Hematopoietic multipotent progenitor cell treated with erythropoietin and hydrocortisone succinate and interleukin-3 and kit ligand, for 8 days (in vitro differentiated cells): ENCODE results near the gene UCKL1.
"Not testable (repeated sequence)": the region's sequence is repeated elsewhere in the genome, so short reads cannot be mapped to it uniquely, and the experiment has no call there.

ENCODE experiments used
- DNase-seq: peaks from one replicate; pipeline ENCODE4 v3.0.0-alpha.2; 2015

Gene UCKL1

DNA sequence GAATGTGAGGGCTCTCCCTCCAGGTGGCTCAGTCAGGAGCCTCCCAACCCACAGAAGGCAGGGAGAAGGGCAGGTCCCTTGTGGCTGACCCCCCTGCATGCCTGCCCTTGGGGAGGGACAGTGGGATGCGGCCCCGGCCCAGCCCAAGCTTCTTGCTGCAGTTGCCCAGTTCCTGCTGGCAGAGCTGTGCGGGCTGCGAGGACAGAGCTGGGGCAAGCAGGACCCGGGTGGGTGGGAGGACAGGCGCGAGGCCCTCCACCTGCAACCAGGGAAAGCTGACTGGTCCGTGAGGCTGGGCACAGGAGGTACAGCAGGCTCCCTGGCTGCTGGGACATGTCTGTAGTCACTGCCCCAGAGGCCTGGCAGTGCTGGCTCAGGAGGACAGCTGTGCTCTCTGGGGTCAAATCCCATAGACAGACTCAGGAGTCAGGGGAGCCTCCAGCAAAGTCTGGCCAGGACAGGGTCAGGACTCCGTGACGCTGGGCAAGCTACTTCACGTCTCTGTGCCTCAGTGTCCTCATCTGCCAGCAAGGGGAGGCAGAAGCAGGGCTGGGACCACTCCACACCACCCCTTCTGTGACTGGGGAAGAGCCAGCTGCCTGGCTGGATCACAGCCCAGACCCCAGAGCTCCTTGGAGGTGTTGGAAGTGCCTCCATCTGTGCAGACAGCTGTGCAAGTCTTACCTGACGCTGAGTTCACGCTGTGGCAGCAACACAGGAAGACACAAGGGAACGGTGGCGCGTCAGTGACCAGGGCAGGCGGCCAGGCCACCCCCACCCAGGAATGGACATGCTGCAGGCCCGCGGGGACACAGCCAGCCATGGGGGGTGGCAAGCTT, 13.0 kb downstream of the UCKL1 start:
- no peak for DNase-seq

DNA sequence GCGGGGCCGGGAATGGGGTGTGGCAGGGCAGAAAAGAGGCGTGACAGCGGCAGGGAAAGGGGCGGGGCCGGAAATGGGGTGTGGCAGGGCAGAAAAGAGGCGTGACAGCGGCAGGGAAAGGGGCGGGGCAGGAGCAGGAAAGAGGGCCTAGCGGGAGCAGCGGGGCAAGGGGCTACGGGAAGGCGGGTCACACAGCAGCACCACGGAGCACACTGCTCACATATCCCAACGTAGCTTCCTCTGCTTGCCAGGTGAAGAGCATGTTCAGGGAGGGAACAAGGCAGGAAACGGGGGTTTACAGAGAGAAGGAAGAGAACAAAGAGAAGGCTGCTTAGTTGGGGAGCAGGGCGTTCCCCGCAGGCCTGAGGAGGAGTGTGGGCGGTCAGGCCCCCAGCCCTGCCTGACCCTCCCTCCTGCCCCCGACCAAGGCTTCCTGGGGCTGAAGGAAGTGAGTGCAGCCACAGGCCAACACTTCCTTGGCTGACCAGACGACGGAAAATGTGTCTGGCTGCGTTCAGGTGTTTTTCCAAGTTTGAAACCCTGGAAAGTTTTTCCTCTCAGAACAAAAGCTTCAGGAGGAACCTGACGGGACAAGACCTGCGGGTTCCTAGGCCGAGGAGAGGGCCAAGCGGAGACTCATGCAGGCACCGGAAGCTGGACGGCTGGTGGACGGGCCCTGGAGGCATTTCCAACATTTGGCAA, 13.8 kb downstream of the UCKL1 start:
- no peak for DNase-seq

DNA sequence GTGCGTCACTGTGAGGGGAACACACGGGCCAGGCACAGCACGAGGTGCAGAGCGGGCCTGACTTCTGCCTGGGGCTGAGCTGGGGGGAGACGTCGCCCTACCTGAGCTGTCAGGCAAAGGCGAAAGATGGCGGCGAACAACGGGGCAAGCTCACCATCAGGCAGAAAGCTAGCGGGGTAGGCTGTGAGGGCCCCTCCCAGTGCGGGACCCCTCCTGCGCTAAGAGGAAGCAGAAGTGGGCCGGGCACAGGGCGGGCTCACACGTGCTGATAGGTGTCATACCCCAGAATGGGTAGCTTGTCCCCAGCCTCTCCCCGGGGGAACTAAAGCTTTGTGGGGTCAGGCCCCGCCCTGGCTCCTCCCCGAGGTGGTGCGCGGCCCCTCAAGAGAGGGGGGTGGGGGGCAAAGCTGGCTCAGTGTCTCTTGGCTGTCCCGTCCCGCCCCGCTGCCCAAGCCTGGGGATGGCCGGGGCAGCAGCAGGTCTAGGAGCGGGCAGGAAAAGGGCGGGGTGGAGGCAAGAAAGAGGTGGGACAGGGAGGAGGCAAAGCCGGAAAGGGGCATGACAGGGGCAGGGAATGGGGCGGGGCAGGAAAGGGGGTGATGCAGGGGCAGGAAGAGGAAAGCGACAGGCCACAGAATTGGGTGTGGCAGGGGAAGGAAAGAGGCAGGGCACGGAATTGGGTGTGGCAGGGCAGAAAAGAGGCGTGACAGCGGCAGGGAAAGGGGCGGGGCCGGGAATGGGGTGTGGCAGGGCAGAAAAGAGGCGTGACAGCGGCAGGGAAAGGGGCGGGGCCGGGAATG, 14.7 kb downstream of the UCKL1 start:
- DNase-seq = peak; percentile 84

DNA sequence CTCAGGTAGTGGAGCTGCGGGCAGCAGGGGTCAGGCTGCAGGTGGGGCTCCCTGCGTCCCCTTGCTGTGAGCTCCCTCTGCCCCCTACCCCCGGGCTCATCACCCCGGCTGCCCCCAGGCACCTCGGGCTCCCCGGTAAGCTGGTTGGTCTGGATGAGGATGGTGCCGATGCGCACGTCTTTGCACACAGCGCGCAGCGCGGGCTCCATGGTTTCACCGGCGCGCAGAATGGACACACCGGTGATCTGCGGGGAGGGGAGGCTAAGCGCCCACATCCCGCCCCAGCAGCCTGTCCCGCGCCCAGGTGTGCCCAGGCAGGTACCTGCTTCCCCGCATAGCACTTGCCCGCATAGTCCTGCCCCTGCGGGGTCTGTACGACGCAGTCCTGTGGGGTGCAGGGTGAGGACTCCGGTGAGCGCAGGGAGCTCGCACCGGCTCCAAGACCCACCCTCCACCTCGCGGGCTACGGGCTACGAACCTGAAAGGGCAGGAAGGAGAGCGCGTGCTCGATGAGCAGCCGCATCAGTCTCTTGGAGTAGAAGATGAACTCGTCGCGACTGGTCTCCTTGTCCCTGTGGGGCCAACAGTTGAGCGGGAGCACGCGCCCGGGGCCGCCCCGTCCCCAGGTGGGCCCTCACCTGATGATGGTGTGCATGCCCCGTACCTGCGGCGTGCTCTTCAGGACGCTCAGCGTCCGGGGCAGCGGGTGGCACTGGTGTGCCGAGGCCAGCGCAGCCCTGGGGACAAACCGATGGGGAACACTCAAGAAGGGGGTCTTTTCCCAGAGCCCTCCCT, 15.5 kb downstream of the UCKL1 start:
- no peak for DNase-seq

DNA sequence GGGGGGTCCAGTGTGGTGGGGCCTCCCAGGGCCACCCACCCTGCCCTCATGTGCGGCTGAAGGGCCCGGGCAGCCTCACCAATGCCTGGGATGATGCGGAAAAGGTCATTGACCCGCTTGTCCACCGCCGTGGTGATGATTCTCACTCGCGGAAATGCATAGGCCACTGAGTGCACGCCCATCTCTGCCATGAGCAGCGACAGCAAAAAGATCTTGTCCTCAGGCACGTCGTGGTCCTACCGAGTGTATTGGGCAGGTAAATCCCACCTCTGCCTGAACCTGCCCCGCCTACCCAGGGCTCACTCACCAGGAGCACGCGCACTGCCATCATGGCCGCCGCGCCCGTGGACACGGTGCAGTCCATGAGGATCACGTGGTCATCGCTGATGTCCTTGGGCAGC, 16.1 kb downstream of the UCKL1 start:
- no peak for DNase-seq

DNA sequence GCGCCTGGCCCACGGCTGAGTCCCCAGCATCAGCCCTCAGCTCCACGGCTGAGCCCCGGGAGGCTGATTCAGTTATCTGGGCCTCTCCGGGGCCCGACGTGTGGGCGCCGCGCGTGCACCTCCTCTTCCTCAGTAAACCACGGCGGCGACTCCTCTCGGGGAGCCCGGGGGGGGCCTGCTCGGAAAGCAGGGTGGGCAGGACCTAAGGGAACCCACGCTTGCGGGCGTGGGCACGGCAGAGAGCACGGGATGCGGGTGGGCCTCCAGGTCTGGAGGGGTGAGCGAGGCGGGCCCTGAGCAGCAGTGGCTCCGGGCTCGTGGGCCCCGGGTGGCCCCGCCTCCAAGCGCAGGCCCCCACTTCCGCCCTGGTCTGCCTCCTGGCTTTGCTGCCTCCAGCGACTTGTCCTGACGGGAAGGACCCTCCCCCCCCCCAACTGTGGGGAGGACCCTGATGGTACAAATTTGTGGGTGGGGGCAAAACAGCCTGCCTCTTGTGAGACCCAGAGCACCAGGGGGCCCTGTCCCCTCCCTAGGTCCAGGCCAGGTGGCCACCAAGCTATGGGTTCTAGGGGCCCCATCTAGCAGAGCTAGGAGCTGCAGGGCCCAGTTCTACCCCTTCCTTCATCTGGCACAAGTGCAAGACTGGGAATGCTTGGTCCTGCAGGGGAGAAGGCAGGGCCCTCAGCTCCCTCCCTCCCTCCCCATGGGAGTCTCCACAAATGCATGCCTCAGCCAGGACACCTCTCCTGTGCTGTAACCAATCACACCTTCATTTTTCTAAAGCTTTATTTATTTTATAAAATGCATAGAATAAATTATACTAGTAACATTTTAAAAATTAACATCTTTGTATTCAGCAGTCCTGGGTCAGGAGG, 16.9 kb downstream of the UCKL1 start:
- no peak for DNase-seq

DNA sequence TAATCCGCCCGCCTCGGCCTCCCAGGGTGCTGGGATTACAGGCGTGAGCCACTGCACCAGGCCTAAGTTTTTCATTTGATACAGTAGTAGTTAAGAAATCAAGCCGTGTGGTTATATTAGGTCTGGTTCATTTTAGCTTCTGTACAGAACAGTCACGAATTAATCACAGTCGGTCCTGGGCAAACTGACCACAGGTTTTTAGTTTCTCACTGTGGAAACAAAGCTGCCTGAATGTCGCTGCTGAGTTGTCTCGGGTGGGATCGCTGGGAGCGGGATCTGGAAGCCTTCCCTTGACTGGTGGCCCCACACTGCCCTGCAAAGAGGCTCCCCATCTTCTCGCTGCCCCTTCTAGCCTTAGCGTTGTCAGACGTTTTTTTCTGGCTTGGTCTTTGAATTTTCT, 18.6 kb downstream of the UCKL1 start:
- DNase-seq = no peak

DNA sequence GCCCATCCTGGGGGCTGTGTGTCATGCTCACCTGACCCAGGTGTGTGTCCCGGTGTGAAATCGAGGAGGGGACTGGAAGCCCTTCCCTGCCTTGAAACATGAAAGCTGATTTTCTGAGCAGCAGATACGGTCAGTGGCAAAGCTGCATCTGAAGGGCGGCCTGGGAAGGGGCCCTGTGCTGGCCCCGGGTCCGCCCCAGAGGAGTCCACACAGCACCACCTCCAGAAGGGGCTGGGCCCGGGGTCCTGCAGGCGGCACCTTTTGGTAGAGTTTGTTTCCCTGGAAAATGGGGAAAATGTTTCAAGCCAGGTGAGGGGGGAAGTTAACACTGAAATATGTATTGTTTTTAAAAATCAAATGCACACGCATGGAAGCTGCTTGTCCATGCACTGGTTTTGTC, 20.8 kb downstream of the UCKL1 start:
- no peak for DNase-seq

DNA sequence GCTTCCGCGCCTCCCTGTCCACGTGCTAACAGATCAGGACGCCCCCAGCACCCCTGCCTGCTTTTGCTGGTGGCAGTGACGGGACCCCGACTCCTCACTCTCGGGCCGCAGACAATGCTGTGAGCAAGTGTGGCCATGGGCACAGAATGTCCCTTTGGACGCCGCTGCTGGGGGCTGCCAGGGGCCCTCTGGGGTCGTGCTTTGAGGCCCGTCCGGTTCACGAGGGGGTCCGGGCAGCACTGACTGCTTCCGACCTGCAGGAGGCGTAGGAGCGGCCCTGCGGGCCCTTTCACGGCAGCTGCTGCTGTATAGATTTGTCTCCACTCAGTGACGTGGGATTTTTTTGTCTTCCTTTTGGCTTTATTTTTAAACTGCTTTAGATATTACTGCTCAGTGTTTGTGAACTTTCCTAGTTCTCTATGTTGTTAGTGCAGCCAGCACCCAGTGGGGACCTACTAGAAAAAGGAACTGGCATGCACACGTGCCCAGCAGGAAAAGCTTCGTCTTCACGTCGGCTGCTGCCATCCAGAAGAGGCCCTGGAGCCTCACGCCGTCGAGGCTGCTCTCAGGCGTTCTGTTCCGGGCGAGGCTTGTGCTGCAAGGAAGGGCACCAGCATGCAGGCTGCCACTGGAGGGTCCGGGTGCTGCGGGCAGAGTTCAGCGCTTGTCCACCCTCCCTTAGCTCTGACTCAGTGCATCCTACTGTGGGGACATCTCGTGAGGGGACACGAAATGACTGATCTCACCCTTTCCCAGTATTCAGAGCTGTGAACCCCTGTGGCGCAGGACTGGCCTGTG, 21.7 kb downstream of the UCKL1 start:
- DNase-seq = no peak

DNA sequence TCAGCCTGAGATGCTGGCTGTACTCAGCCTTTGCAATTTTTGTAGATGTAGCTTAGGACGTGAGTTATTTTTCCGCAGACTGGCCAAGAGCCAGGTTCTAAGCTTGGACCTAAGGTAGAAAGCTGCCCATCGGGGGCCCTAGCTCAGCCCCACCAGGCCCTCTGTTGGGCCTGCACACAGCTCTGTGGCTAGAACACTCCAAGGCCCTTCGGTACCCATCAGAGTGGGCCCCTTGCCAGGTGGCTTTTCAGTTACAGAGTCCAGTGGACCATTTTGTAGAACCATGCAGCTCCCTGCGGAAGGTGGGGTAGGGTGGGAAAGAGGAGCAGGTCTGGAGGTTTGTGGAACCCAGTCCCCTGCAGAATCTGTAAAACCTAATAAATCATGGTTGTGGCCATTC, 22.6 kb downstream of the UCKL1 start:
- DNase-seq = no peak

DNA sequence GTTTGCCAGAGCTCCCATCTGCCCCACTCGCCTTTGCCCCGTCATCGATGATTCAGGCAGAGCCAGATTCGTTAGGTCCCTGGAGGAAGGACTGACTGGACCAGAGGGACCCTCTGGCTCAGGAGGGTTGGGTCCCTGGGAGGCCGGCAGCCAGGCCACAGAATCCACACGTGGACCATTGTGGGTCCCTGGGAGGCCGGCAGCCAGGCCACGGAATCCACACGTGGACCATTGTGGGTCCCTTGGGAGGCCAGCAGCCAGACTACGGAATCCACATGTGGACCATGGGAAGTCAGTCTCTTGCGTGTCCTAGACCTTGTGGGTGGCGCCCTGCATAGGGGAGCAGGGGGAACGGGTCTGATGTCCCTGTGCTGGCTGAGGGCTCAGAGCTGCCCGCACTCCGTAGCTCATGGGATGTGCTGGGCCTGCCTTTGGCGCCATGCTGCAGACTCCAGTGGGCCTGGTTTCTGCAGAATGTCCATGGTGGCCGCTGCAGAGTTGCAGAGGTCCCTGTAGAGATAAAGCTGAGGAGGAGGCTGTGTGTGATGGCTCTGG, 23.5 kb downstream of the UCKL1 start:
- no peak for DNase-seq

DNA sequence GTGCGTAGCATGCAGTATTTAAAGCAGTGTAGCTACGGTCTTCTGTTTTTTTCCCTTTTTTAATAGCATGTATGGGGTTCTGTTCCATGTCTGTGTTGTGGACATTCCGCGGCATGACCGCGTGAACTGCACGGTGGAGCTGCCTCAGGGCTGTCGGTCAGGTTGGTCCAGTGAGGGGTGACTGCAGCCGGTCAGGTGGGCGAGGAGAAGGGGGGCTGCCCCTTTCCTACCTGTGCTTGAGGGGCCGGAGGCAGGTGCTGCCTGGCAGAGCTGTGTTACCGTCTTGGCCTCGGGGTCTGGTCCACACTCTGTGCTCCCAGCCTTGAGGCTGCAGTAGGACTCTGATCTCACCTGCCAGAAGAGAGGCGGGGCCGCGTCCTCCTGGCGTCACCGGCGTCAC, 24.5 kb downstream of the UCKL1 start:
- DNase-seq = no peak

DNA sequence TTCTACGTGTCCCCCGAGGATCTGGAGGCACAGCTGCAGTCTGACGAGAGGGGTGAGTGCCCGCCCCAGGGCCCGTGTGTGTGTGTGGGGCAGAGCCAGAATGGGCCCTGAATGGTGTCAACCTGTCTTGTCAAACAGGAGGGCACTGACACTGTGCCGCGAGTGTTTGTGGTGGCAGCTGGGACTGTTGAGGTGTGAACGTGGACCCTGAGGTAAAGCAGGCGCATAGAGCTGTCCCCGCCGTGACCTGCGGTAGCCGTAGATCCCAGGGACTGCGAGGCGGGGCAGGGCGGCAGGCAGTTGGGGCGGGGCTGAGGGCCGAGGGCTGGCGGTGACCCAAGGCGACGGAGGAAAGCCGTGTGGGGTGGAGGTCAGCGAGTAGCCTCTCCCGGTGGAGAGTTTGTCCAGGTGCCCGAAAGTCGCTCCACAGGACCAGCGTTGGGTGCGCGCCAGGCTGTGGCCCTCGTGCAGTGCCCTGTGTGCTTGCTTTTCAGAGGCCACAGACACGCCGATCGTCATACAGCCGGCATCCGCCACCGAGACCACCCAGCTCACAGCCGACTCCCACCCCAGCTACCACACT, 25.2 kb downstream of the UCKL1 start:
- DNase-seq = no peak

DNA sequence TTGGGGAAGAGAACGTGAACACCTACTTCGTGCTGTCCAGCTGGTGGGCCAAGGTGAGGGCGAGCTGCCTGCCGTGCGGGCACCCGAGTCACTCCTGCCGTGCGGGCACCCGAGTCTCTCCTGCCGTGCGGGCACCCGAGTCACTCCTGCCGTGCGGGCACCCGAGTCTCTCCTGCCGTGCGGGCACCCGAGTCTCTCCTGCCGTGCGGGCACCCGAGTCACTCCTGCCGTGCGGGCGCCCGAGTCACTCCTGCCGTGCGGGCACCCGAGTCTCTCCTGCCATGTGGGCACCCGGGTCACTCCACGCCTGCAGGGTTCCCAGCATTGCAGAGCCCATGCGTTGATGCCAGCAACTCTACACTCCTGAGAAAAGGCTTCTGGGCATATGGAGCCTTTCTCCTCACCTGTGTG, 26.7 kb downstream of the UCKL1 start:
- DNase-seq = not testable (repeated sequence)

DNA sequence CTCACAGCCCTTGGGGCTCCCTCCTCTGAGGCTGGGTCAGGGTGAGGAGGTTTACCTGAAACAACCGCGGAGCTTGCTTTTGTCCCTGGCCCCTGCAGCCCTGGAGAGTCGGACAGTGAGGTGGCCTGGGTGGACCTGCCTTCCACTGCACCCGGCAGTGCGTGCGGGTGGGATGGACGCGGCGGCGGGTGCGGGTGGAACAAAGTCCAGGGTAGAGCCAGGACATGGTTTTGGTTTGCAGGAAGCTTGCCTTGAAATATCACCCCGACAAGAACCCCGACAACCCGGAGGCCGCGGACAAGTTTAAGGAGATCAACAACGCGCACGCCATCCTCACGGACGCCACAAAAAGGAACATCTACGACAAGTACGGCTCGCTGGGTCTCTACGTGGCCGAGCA, 27.1 kb downstream of the UCKL1 start:
- no peak for DNase-seq

DNA sequence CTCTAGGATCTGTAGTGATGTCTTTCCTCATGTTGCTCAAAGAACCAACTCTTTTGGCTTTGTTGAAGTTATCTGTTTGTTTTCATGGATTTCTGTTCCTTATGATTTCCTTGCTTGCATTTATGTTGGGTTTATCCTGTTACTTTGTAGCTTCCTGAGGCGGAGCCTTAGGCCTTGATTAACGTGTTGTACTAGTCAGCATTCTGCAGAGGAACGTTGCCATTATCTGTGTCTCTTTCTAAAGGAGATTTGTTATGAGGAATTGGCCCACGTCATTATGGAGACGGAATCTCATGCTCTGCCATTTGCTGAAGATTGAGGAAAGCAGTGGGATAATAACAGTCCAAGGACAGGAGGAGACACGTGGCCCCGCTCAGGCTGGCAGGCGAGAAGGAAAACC, 29.9 kb downstream of the UCKL1 start:
- no peak for DNase-seq

DNA sequence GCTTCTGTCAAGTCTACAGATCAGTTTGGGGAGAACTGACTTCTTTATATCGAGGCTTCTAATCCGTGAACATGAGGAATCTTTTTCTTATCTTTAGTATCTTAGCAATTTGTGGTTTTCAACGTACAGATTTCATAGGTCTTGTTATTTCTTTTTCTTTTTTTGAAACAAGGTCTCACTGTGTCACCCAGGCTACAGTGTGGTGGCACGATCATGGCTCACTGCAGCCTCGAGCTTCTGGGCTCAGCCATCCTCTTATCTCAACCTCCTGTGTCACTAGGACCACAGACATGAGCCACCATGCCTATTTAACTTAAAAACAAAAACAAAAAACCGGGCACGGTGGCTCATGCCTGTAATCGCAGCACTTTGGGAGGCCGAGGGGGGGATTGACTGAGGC, 32.0 kb downstream of the UCKL1 start:
- DNase-seq = no peak

DNA sequence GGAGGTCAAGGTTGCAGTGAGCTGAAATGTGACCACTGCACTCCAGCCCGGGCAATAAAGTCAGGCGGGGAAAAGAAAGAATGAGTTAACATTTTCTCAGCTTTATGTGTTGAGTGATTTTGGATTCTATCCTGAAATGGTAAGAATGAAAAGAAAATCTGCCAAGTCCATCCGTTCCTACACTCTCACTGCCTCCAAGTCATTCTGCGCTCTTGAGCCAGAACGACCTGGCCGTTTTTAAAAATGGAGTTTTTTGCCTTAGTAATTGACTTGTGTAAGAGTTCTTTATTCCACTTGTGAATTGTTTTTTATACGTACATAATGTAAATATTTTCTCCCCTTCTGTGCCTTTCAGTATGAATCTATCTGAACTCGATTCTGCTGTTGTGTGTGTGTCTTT, 32.6 kb downstream of the UCKL1 start:
- no peak for DNase-seq

DNA sequence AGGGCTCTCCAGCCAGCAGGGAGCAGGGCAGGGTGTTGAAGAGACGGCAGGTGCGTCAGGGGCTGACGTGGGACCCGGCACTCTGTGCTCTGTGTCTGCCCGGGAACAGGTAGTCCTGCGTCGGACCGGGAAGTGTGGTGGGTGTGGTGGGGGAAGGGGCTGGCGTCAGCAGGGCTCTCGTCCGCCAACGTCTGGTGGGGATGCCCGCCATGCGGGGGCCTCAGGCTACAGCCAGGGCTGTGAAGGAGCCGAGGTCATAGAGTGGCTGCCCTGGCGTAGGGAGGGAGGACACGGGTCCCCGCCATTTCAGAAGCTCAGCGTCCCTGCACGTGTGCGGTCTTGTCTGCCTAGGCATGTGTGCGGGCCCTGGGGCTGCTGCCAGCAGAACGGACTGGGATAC, 36.0 kb downstream of the UCKL1 start:
- no peak for DNase-seq

DNA sequence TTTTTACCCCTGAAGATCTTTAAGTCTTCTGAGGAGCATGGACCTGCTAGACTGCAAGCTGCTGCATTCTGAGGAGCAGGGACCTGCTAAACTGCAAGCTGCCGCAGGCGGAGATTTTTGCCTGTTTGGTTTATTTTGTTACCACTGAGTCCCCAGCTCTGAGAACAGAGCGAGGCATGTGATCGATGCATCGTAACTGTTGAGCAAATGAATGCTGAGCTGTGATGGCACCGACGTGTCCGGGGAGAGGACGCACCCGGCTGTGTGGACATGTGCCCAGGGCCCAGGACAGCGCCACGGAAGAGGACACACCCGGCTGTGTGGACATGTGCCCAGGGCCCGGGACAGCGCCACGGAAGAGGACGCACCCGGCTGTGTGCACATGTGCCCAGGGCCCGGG, 37.1 kb downstream of the UCKL1 start:
- DNase-seq = no peak
